C4-2B (cell line): ENCODE data around the gene RSBN1.
"Not testable (repeated sequence)": the region's sequence is repeated elsewhere in the genome, so short reads cannot be mapped to it uniquely, and the experiment has no call there.

Experiments
- H3K27ac ChIP-seq: fragments of 450-650 bp; 2 replicates; pipeline ENCODE4 v1.5.1; 2017
- CTCF ChIP-seq: fragments of 450-650 bp; conservative IDR thresholded peaks from 2 replicates; pipeline ENCODE4 v1.5.1; 2017; ENCODE audit warnings: mild to moderate bottlenecking
- ZFX ChIP-seq: fragments of 450-650 bp; IDR thresholded peaks from 2 replicates; pipeline ENCODE4 v1.6.1; 2017

Gene RSBN1

GRCh38 chr1:113856401-113856790 is 44.1 kb upstream of the RSBN1 start:
- H3K27ac ChIP-seq: no peak overlapping the region
- no peak for TF ChIP-seq ZFX
- no peak for TF ChIP-seq CTCF

GRCh38 chr1:113855630-113856400 is 43.5 kb upstream of the RSBN1 start:
- H3K27ac ChIP-seq: no peak overlapping the region
- TF ChIP-seq ZFX (no peak), CTCF (no peak)

GRCh38 chr1:113854234-113854633 is 42.0 kb upstream of the RSBN1 start:
- H3K27ac ChIP-seq: no peak overlapping the region
- TF ChIP-seq CTCF: no peak
- TF ChIP-seq ZFX: no peak

- H3K27ac ChIP-seq: not testable (repeated sequence)
Measured at GRCh38 chr1:113852694-113853093, 40.4 kb upstream of the RSBN1 start.

- no peak overlapping the region for H3K27ac ChIP-seq
- TF ChIP-seq ZFX: no peak
- TF ChIP-seq CTCF: no peak
Measured at GRCh38 chr1:113850127-113850796, 38.0 kb upstream of the RSBN1 start.

- TF ChIP-seq CTCF: no peak
- no peak for TF ChIP-seq ZFX
- H3K27ac ChIP-seq: no peak overlapping the region
Measured at GRCh38 chr1:113849072-113849471, 36.8 kb upstream of the RSBN1 start.

- TF ChIP-seq ZFX: no peak
- TF ChIP-seq CTCF: no peak
- H3K27ac ChIP-seq: no peak overlapping the region
Measured at GRCh38 chr1:113846391-113847035, 34.2 kb upstream of the RSBN1 start.

GRCh38 chr1:113836534-113836933 is 24.3 kb upstream of the RSBN1 start:
- TF ChIP-seq ZFX: no peak
- no peak for TF ChIP-seq CTCF
- no peak overlapping the region for H3K27ac ChIP-seq
